H9 (cell line): ENCODE measurements around the gene YIPF2. TPM values are rescaled to one million over a fixed set of nuclear protein-coding genes. Genes with fewer than 3 reads are reported as not detected.

ENCODE experiments used
- DNase-seq: peaks from one replicate; pipeline ENCODE4 v3.0.0-alpha.2; 2017
- H2AFZ ChIP-seq: one replicate; pipeline ENCODE4 v1.6.1; 2013; ENCODE audit warnings: mild to moderate bottlenecking, low read length, control low read depth, moderate library complexity
- H2AK5ac ChIP-seq: 2 replicates; pipeline ENCODE4 v1.6.1; 2013; ENCODE audit warnings: low read length, control low read depth, mixed read lengths; ENCODE audit not compliant: insufficient read length
- H2BK120ac ChIP-seq: one replicate; pipeline ENCODE4 v1.6.1; 2013; ENCODE audit warnings: low read depth, mild to moderate bottlenecking, low read length, control low read depth, inconsistent platforms; ENCODE audit not compliant: poor library complexity, severe bottlenecking
- H2BK12ac ChIP-seq: 2 replicates; pipeline ENCODE4 v1.6.1; 2013; ENCODE audit warnings: low read length, control low read depth, mixed read lengths, low read depth; ENCODE audit not compliant: insufficient read length
- H2BK15ac ChIP-seq: 2 replicates; pipeline ENCODE4 v1.6.1; 2013; ENCODE audit warnings: low read depth, low read length, control low read depth
- H2BK20ac ChIP-seq: one replicate; pipeline ENCODE4 v1.6.1; 2013; ENCODE audit warnings: low read depth, mild to moderate bottlenecking, low read length, control low read depth, inconsistent platforms; ENCODE audit not compliant: poor library complexity, severe bottlenecking
- H2BK5ac ChIP-seq: 2 replicates; pipeline ENCODE4 v1.6.1; 2013; ENCODE audit warnings: low read length, control low read depth, mixed read lengths; ENCODE audit not compliant: insufficient read length
- H3K14ac ChIP-seq: 2 replicates; pipeline ENCODE4 v1.6.1; 2013; ENCODE audit warnings: low read length, control low read depth; ENCODE audit not compliant: insufficient read depth
- H3K18ac ChIP-seq: 2 replicates; pipeline ENCODE4 v1.6.1; 2013; ENCODE audit warnings: low read depth, mild to moderate bottlenecking, mixed read lengths, low read length, control low read depth; ENCODE audit not compliant: insufficient read length
- H3K23ac ChIP-seq: 2 replicates; pipeline ENCODE4 v1.6.1; 2013; ENCODE audit warnings: low read length, control low read depth, mixed read lengths, low read depth; ENCODE audit not compliant: insufficient read length
- H3K23me2 ChIP-seq: 2 replicates; pipeline ENCODE4 v1.6.1; 2013; ENCODE audit warnings: low read depth, mild to moderate bottlenecking, mixed read lengths, low read length, control low read depth; ENCODE audit not compliant: insufficient read length, poor library complexity, severe bottlenecking
- H3K27ac ChIP-seq: 2 replicates; pipeline ENCODE4 v1.5.1; 2013; ENCODE audit warnings: low read length, control low read depth, mixed read lengths, low read depth; ENCODE audit not compliant: insufficient read length
- H3K27me3 ChIP-seq: 2 replicates; pipeline ENCODE4 v1.6.1; 2013; ENCODE audit warnings: low read length, control low read depth, inconsistent platforms; ENCODE audit not compliant: insufficient read depth
- H3K4ac ChIP-seq: 2 replicates; pipeline ENCODE4 v1.6.1; 2013; ENCODE audit warnings: low read depth, mild to moderate bottlenecking, control low read depth, inconsistent platforms, low read length, moderate library complexity
- H3K4me1 ChIP-seq: 2 replicates; pipeline ENCODE4 v1.6.1; 2013; ENCODE audit warnings: low read length, control low read depth, inconsistent platforms; ENCODE audit not compliant: insufficient read depth
- H3K4me2 ChIP-seq: 2 replicates; pipeline ENCODE4 v1.6.1; 2013; ENCODE audit warnings: low read length, control low read depth, mixed read lengths; ENCODE audit not compliant: insufficient read length, insufficient read depth
- H3K56ac ChIP-seq: 2 replicates; pipeline ENCODE4 v1.6.1; 2013; ENCODE audit warnings: low read depth, mild to moderate bottlenecking, mixed read lengths, low read length, control low read depth; ENCODE audit not compliant: insufficient read length
- H3K79me1 ChIP-seq: 2 replicates; pipeline ENCODE4 v1.6.1; 2013; ENCODE audit warnings: low read depth, mild to moderate bottlenecking, moderate library complexity, low read length, control low read depth, inconsistent platforms; ENCODE audit not compliant: insufficient read depth, poor library complexity, severe bottlenecking
- H3K79me2 ChIP-seq: 2 replicates; pipeline ENCODE4 v1.6.1; 2013; ENCODE audit warnings: low read length, control low read depth, inconsistent platforms; ENCODE audit not compliant: insufficient read depth
- H3K9ac ChIP-seq: 2 replicates; pipeline ENCODE4 v1.6.1; 2013; ENCODE audit warnings: low read length, control low read depth, mixed read lengths; ENCODE audit not compliant: insufficient read length; ENCODE audit errors: extremely low read depth
- H3K9me3 ChIP-seq: one replicate; pipeline ENCODE4 v1.6.1; 2013; ENCODE audit warnings: low read depth, low read length, inconsistent platforms; ENCODE audit not compliant: control insufficient read depth
- H3T11ph ChIP-seq: one replicate; pipeline ENCODE4 v1.6.1; 2013; ENCODE audit warnings: mild to moderate bottlenecking, low read length, control low read depth, inconsistent platforms
- H4K20me1 ChIP-seq: one replicate; pipeline ENCODE4 v1.6.1; 2013; ENCODE audit not compliant: control insufficient read depth, insufficient read length, insufficient read depth
- H4K5ac ChIP-seq: 2 replicates; pipeline ENCODE4 v1.6.1; 2013; ENCODE audit warnings: low read depth, mild to moderate bottlenecking, mixed read lengths, low read length, control low read depth; ENCODE audit not compliant: insufficient read length
- H4K8ac ChIP-seq: replicated peaks from 2 replicates; pipeline ENCODE4 v1.6.1; 2013; ENCODE audit warnings: low read length, control low read depth, mixed read lengths, low read depth; ENCODE audit not compliant: insufficient read length
- H4K91ac ChIP-seq: 2 replicates; pipeline ENCODE4 v1.6.1; 2013; ENCODE audit warnings: low read depth, mild to moderate bottlenecking, moderate library complexity, mixed read lengths, low read length, control low read depth; ENCODE audit not compliant: insufficient read length
- H3K27ac Mint-ChIP-seq, 3 experiments: 2 replicates in 2 of 3; 3 replicates in 1 of 3; pipeline ENCODE4 v1.8.0; 2020 to 2021; ENCODE audit warnings: mixed read lengths in 3 of 3, mild to moderate bottlenecking in 1 of 3, moderate library complexity in 1 of 3
- H3K27me3 Mint-ChIP-seq: 2 replicates; pipeline ENCODE4 v1.8.0; 2021; ENCODE audit warnings: low read depth, mild to moderate bottlenecking, moderate library complexity, mixed read lengths
- H3K36me3 Mint-ChIP-seq, 3 experiments: 2 replicates in 2 of 3; 3 replicates in 1 of 3; pipeline ENCODE4 v1.8.0; 2020 to 2021; ENCODE audit warnings: low read depth in 3 of 3, mixed read lengths in 3 of 3; ENCODE audit not compliant: insufficient read depth in 1 of 3
- H3K4me1 Mint-ChIP-seq, 2 experiments: 2 replicates each; pipeline ENCODE4 v1.8.0; 2020; ENCODE audit warnings: mixed read lengths in 2 of 2
- H3K4me3 Mint-ChIP-seq, 2 experiments: 2 replicates in 1 of 2; 3 replicates in 1 of 2; pipeline ENCODE4 v1.8.0; 2020 to 2021; ENCODE audit warnings: mild to moderate bottlenecking in 2 of 2, mixed read lengths in 2 of 2, moderate library complexity in 1 of 2
- H3K9me3 Mint-ChIP-seq, 2 experiments: 2 replicates in 1 of 2; 3 replicates in 1 of 2; pipeline ENCODE4 v1.8.0; 2020; ENCODE audit warnings: mild to moderate bottlenecking in 2 of 2, mixed read lengths in 2 of 2, moderate library complexity in 1 of 2
- CTCF ChIP-seq: fragments of 200-600 bp; sonication (generic); conservative IDR thresholded peaks from 3 replicates; pipeline ENCODE4 v1.8.0; 2021; ENCODE audit warnings: antibody characterized with exemption, mild to moderate bottlenecking
- WGBS: extraction: QIAGEN DNeasy Blood & Tissue Kit; methylation state at CpG from one replicate; pipeline ENCODE4 v1.1.7; 2013; ENCODE audit warnings: missing lambda C conversion rate, low lambda C conversion rate, mixed read lengths; ENCODE audit not compliant: insufficient read length; ENCODE audit errors: extremely low coverage; 5-methylcytosine and 5-hydroxymethylcytosine counted together
- total RNA-seq: library from RNA; stranded (reverse); gene quantifications from 2 replicates; pipeline ENCODE4 v1.2.1, GENCODE V29; 2021

Gene YIPF2
- total RNA-seq, 1 experiment from 2014 or later = 58.2 TPM

DNA sequence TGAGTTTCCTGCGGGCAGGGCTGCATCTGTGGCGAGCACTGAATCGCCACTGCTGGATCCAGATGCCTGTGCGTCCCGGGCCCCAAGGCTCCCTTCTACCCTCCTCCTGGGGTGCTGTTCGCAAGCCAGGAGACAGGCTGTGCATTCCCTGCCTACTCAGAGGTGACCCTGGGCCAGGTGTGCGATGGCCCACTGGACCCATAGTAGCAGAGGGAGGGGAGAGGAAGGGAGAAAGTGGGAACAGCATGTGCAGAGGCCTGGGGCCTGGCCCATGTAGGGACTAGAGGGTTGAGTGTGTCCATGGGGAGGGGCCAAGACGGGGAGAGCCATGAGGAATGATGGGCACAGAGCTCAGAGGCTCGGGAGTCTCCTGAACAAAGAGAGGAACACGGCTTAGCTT is 29.8 kb downstream of the YIPF2 start:
- Histone ChIP-seq H3K9ac (no peak overlapping the region), H3K23ac (no peak overlapping the region), H4K91ac (no peak overlapping the region), H3K4me2 (no peak overlapping the region), H3K27ac (no peak overlapping the region), H3K23me2 (no peaks in the 10 kb centered on the region), H2AFZ (no peak overlapping the region), H4K20me1 (no peaks in the 10 kb centered on the region), H3K18ac (no peak overlapping the region), H3K9me3 (no peaks in the 10 kb centered on the region), H4K8ac (no peak overlapping the region), H3K27me3 (no peaks in the 10 kb centered on the region), H2BK20ac (no peak overlapping the region), H4K5ac (no peak overlapping the region), H3K79me2 (no peaks in the 10 kb centered on the region; the same call in 1 of the 2 replicates), H3T11ph (no peak overlapping the region), H3K14ac (no peak overlapping the region), H3K79me1 (no peaks in the 10 kb centered on the region), H3K4ac (no peak overlapping the region), H2BK120ac (no peak overlapping the region), H2AK5ac (no peak overlapping the region), H2BK5ac (no peak overlapping the region), H2BK12ac (no peak overlapping the region), H3K56ac (no peak overlapping the region), H3K4me1 (no peaks in the 10 kb centered on the region), H2BK15ac (no peak overlapping the region)
- Mint-ChIP-seq H3K9me3 (peaks cover 5 to 9% of the 10 kb centered on the region in 2 experiments; a peak in 3 of 5 replicates), H3K27me3 (no peaks in the 10 kb centered on the region; the same call in none of the 2 replicates), H3K27ac (peak overlapping the region in 1 of 3 experiments; percentile 79; a peak in 1 of 7 replicates), H3K36me3 (peaks cover 7 to 11% (median 9%) of the 10 kb centered on the region in 3 experiments; a peak in 6 of 7 replicates), H3K4me3 (peak overlapping the region in 1 of 2 experiments; percentile 14; a peak in 1 of 5 replicates), H3K4me1 (peaks cover 31% of the 10 kb centered on the region in 2 experiments)
- DNase-seq = no peak
- no peak for TF ChIP-seq CTCF
- no CpG with 5 or more reads among the region's 10 CpGs for WGBS
